ENCODE measurements around the gene IGSF9.
"Not testable (repeated sequence)": the region's sequence is repeated elsewhere in the genome, so short reads cannot be mapped to it uniquely, and the experiment has no call there.

IGSF9 gene

DNA sequence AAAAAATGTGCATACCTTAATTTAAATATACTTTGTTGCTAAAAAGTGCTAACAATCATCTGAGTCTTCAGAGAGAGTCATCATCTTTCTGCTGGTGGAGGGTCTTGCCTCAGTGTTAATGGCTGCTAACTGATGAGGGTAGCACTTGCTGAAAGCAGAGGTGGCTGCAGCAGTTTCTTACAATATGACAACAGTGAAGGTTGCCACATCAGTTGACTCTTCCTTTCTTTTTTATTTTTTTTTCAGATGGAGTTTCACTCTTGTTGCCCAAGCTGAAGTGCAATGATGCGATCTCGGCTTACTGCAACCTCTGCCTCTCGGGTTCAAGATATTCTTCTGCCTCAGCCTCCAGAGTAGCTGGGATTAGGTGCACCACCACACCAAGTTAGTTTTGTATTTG, 42.9 kb downstream of the IGSF9 start:
- ChIA-PET CTCF (no interaction called here), POLR2A (ENCODE audit: low non-redundant PET) (no interaction called here)
- no peak for DNase-seq (ENCODE audit: low spot score)
- no peak overlapping the region for H3K27ac ChIP-seq
- TF ChIP-seq, protein P1, sequence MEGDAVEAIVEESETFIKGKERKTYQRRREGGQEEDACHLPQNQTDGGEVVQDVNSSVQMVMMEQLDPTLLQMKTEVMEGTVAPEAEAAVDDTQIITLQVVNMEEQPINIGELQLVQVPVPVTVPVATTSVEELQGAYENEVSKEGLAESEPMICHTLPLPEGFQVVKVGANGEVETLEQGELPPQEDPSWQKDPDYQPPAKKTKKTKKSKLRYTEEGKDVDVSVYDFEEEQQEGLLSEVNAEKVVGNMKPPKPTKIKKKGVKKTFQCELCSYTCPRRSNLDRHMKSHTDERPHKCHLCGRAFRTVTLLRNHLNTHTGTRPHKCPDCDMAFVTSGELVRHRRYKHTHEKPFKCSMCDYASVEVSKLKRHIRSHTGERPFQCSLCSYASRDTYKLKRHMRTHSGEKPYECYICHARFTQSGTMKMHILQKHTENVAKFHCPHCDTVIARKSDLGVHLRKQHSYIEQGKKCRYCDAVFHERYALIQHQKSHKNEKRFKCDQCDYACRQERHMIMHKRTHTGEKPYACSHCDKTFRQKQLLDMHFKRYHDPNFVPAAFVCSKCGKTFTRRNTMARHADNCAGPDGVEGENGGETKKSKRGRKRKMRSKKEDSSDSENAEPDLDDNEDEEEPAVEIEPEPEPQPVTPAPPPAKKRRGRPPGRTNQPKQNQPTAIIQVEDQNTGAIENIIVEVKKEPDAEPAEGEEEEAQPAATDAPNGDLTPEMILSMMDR (conservative IDR thresholded peaks at IDR 0.05; ENCODE audit: low read depth), result no peak

DNA sequence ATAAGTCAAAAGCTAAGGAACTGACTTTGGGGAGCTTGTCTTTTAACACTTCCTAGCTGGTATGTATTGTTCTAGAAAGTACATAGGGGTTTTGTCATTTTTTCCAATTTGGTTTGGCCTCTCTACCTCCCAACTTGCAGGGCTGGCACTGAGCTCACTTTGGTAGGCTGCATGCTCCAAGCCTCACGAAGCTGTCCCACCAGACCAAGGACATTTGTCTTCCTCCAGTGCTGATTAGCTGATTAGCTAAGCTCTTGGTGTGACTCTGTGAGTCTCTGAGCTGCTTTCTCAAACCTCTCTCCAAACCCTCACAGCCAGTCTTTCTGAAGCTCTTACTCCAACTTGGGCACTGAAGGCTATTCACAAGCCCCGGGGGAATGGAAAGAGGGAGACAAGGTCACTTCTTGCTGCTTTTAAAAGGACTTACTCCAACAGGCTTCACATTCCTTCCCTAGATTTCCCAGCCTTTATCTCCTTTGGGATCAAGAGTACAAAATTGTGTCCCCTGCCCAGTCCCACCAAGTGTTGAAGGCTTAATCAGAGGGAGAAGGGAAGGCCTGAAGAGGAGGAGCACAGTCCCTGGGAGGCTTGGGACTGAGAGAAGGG, 44.6 kb downstream of the IGSF9 start:
- ChIA-PET POLR2A (ENCODE audit: low non-redundant PET) (no interaction called here), CTCF (interaction anchor here (0.7 to 0.9 kb wide), 2 partner anchors 45 to 103 kb away, joined by 3 to 5 read pairs; no protein-coding TSS in a partner anchor)
- TF ChIP-seq, protein P1 (conservative IDR thresholded peaks at IDR 0.05; ENCODE audit: low read depth), result no peak
- DNase-seq (ENCODE audit: low spot score), result no peak
- no peak overlapping the region; the same call in 1 of the 2 replicates for H3K27ac ChIP-seq

DNA sequence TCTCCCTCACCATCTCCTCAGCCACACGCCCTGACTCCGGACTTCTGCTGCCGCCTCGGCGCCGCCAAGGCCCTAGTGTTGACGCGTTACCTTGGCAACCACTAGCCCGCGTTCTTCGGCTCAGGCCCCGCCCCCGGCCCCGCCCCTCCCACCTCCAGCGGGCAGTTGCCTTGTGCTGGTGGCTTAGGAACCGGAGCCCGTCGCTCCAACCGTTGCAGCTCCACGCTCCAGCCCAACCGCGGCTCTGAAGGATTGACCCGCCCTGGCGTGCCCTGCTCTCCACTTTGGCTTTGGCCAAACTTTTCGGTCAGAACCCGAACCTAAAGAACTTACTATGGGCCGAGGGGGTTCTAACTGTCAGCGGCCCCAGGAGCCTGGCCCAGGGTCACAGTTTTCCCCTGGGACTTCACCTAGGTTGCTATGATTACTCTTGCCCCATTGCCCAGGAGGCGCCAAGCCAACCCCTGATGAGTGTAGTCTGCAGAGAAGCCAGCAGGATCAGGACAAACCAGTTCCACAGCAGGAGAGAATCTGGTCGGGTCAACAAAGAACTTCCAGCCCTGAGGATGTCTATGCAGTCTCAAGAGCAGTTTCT, 45.2 kb downstream of the IGSF9 start, which contains the start of gene CFAP45:
Gene CFAP45 (minus strand): TSS at position 80 of the 595 bp plus-strand sequence. CDS start 67 bp downstream, at position 13.
- CTCF ChIA-PET, result interaction anchor here (0.6 to 0.9 kb wide), 3 partner anchors 46 to 1695 kb away, joined by 3 to 5 read pairs (median 3); no protein-coding TSS in a partner anchor
- peak; percentile 94 for DNase-seq (ENCODE audit: low spot score)
- H3K27ac ChIP-seq, result peak within 1 kb of the TSS; percentile 60

DNA sequence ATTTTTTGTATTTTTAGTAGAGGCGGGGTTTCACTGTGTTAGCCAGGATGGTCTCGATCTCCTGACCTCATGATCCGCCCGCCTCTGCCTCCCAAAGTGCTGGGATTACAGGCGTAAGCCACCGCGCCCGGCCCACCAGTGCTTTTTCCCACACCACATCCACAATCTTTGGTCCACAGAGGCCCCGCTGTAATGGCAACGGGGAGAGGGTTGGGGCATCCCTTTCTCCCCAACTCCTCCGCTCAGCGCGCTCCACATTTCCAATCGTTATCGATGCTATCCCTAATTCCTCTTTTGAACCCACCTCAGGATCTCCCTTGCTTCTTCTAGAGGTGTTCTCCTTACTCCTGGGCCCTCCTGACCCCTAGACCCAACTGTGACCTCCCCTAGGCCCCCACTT, 45.8 kb downstream of the IGSF9 start:
- POLR2A ChIA-PET (ENCODE audit: low non-redundant PET); DNase-seq (ENCODE audit: low spot score): not testable (repeated sequence)
- CTCF ChIA-PET, result interaction anchor here (0.6 kb wide), 1 partner anchor 1695 kb away, joined by 3 read pairs; no protein-coding TSS in a partner anchor
- H3K27ac ChIP-seq, result peak overlapping the region; percentile 60

More for the DNA sequence above, 45.2 kb downstream of the IGSF9 start, which contains the start of gene CFAP45:
- TF ChIP-seq, protein P1 (conservative IDR thresholded peaks at IDR 0.05; ENCODE audit: low read depth), result no peak
- POLR2A ChIA-PET (ENCODE audit: low non-redundant PET), result no interaction called here

DNA sequence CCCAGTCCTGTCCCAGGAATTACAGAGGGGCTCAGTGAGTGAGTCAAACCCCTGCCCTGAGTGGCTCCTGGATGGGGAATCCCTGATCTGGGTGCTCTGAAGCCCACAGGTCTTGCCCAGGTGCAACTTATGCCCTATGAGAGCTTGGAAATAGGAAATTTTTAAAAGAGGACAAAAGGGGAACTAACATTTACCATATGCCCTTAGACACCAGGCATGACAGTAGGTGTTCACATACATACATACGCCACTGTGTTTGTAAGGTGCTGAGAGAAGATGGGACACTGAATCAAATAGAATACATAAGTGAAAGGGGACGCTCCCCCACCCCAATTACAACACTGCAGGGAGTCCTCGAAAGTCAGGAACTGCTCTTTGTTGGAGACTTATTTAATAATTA, 46.9 kb downstream of the IGSF9 start:
- TF ChIP-seq, protein P1 (conservative IDR thresholded peaks at IDR 0.05; ENCODE audit: low read depth), result no peak
- H3K27ac ChIP-seq, result no peak overlapping the region
- ChIA-PET POLR2A (ENCODE audit: low non-redundant PET) (no interaction called here), CTCF (no interaction called here)
- no peak for DNase-seq (ENCODE audit: low spot score)

DNA sequence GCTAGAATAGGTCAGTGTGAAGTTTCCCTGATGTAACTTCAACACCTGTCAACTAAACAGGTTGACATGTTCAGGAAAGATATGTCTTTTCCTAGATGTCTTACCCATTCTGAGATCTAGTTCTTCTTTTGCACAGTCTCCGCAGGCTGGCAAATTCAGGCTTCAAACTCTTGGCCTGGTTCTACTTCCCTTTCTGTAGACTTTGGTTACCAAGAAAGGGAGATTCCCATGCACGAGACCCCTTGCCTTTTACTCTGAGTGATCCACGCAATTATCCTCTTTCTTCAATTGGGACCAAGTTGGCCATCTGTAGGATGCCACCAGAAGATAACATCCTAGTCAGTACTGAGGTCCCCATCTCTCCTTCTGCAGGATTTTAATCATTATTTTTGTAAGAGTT, 47.5 kb downstream of the IGSF9 start:
- TF ChIP-seq, protein P1 (conservative IDR thresholded peaks at IDR 0.05; ENCODE audit: low read depth), result no peak
- DNase-seq (ENCODE audit: low spot score), result no peak
- POLR2A ChIA-PET (ENCODE audit: low non-redundant PET), result no interaction called here
- H3K27ac ChIP-seq, result no peak overlapping the region
- CTCF ChIA-PET, result no interaction called here

DNA sequence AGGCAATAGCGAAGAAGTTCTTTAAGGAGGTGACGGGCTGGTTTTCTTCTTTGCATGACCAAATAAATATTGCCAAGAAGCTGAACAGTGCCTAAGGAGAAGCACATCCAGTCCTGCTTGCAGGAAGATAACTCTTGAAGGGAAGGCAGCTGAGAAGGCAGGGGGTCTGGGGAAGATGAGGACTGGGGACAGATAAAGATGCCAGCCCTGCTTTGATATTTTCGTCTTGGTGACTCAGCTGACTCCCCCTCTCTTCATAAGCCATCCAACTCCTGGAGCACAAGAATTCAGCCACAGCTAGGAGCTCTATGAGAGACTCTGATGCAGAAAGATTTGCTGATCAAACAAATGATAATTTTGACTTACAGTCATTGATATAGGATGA, 48.9 kb downstream of the IGSF9 start:
- ChIA-PET POLR2A (ENCODE audit: low non-redundant PET) (no interaction called here), CTCF (interaction anchor here (1.1 kb wide), 1 partner anchor 110 kb away, joined by 3 read pairs; no protein-coding TSS in a partner anchor)
- TF ChIP-seq, protein P1 (conservative IDR thresholded peaks at IDR 0.05; ENCODE audit: low read depth), result no peak
- DNase-seq (ENCODE audit: low spot score), result no peak
- no peak overlapping the region for H3K27ac ChIP-seq

Measured in RWPE1 (cell line).